Kidney (tissue), 14 donors: ENCODE data around the gene OXGR1. TPM values are rescaled to one million over a fixed set of nuclear protein-coding genes. Genes with fewer than 3 reads are reported as not detected.

Experiments used
- DNase-seq, 5 donors: peaks; one replicate each; pipeline ENCODE4 v3.0.0-alpha.2; 2013 to 2020
- FAIRE-seq: peaks from 2 replicates; lab custom pipeline; 2012; peaks lifted over from hg19 to GRCh38; lab: Jason Lieb, UNC
- H3K27ac ChIP-seq, 2 donors: one replicate each; pipeline ENCODE4 v1.7.0; 2013; ENCODE audit warnings: low read depth in 2 of 2, low read length in 2 of 2, inconsistent platforms in 1 of 2
- H3K27me3 ChIP-seq: one replicate; pipeline ENCODE4 v1.7.1; 2013; ENCODE audit warnings: low read length, inconsistent platforms; ENCODE audit not compliant: control insufficient read depth, insufficient read depth
- H3K36me3 ChIP-seq, 3 donors: one replicate each; pipeline versions ENCODE4 v1.7.0 to v1.7.1; 2013; ENCODE audit warnings: low read length in 3 of 3, control low read depth in 1 of 3, inconsistent platforms in 1 of 3; ENCODE audit not compliant: insufficient read depth in 3 of 3, control insufficient read depth in 2 of 3
- H3K4me1 ChIP-seq, 3 donors: one replicate each; pipeline versions ENCODE4 v1.7.0 to v1.7.1; 2013; ENCODE audit warnings: low read length in 3 of 3, inconsistent platforms in 1 of 3, low read depth in 1 of 3; ENCODE audit not compliant: control insufficient read depth in 2 of 3, insufficient read depth in 2 of 3
- H3K4me3 ChIP-seq, 3 donors: one replicate each; pipeline versions ENCODE4 v1.7.0 to v1.8.1; 2013; ENCODE audit warnings: low read length in 3 of 3, control low read depth in 1 of 3, inconsistent platforms in 1 of 3
- H3K9ac ChIP-seq, 3 donors: one replicate each; pipeline versions ENCODE4 v1.7.0 to v1.7.1; 2013; ENCODE audit warnings: low read length in 3 of 3, control low read depth in 1 of 3, inconsistent platforms in 1 of 3
- H3K9me3 ChIP-seq, 3 donors: one replicate each; pipeline versions ENCODE4 v1.7.0 to v1.7.1; 2013; ENCODE audit warnings: low read length in 3 of 3, control low read depth in 1 of 3, inconsistent platforms in 1 of 3; ENCODE audit not compliant: control insufficient read depth in 2 of 3, insufficient read depth in 1 of 3
- CTCF ChIP-seq: IDR thresholded peaks from 3 replicates; pipeline ENCODE4 v1.5.1; 2012; ENCODE audit warnings: mild to moderate bottlenecking, moderate library complexity, borderline replicate concordance; ENCODE audit not compliant: insufficient read depth; ENCODE audit errors: extremely low read depth
- intact Hi-C: fragments of 100-400 bp; cut with DNase I; formaldehyde crosslinking; loops from one replicate; pipeline ENCODE4 v1.11.1; 2022
- polyA plus RNA-seq: library from polyadenylated mRNA; stranded (reverse); fragments of 350-450 nt; fragmentation: Illumina TruSeq; extraction: RNeasy Lipid Tissue Mini Kit (QIAGEN cat#74804); gene quantifications from one replicate; pipeline ENCODE4 v1.2.3, GENCODE V29; 2014; ENCODE audit warnings: low read depth, low replicate concordance; ENCODE audit not compliant: insufficient read depth
- total RNA-seq: library from RNA; stranded (reverse); fragmentation: NEBNext Ultra II Directional; extraction: Animal tissue kit (Norgen Biotek cat#: 25700); gene quantifications from one replicate; pipeline ENCODE4 v1.2.1, GENCODE V29; 2021
- donor health status: control.
- donor health status: control.
- donor health status: control.
- donor health status: control.
- donor health status: control.
- donor health status: DM: yes; HTN: yes; CAD: no.
- donor health status: Normal renal cell carcinoma (clear cell type).

The OXGR1 gene
- total and polyA plus RNA-seq, 2 donors from 2014 or later = 0.72 to 3.5 TPM

DNA sequence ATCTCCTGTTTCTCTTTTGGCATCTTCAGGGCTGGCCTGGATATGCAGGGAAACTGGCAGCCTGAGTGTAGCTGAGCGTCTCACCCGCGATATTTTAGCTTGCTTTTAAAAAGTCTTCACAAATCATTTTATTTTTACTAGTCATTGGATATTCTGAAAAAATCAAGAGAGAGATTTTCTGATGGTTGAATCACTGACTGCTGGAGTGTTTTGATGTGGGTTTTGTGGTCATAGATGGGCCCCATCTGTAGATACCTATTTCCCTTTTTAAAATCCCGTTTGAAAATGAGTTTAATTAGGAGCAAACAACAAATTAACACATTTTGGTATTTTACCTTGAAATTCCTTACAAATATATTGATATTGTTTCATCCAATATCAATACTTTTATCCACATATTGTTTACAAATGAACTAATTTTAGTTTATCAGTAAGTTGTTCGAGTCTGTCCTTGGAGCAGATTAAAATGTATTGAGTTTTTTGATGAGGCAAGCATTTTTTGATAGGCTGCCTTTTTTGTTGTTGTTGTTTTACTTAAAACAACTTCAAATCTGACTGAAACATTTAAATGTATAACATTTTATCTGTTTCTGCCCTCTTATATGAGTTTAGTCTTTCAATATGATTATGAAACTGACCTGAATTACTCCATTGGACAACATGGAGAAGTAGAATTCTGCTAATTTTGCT lies 21.5 kb upstream of the OXGR1 start:
- DNase-seq = no peak
- no peak overlapping the region for H3K27ac ChIP-seq
- no peaks in the 10 kb centered on the region for H3K27me3 ChIP-seq
- TF ChIP-seq CTCF = no peak
- FAIRE-seq = no peak
- no peak overlapping the region for H3K9ac ChIP-seq
- intact Hi-C loops = no loop called here
- no peak overlapping the region for H3K4me3 ChIP-seq
- H3K4me1 ChIP-seq = no peaks in the 10 kb centered on the region
- H3K36me3 ChIP-seq = no peaks in the 10 kb centered on the region
- no peaks in the 10 kb centered on the region for H3K9me3 ChIP-seq

DNA sequence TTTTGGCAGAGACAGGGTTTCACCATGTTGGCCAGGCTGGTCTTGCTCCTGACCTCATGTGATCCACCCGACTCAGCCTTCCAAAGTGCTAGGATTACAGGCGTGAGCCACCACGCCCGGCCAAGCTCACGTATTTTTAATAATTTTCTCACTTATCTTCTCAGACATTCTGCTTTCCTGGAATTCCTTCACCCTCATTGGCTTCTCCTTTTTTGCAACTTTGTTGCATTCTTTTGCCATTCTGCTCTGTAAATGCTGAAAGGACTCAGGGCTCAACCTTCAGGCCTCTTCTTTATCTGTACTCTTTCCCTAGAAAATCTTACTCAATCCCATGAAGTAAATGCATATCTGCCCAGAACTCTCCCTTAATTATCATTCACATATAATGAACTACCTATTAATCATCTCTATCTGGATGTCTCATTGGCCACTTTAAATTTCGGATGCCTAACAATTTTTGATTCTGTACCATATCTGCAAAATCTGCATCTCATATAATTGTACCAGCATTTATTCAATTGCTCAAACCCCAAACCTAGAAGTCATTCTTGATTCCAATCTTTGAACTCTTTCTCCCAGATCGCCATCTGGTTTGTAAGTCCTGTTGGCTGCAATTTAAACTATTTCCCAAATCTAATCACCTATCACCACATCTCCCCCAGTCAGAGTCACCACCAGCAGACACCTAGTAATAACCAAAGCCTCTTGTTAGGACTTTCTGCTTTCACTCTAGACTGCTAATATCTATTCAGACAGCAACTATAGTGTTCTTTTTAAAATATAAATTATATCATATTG lies 18.2 kb upstream of the OXGR1 start:
- Histone ChIP-seq H3K9me3 (no peaks in the 10 kb centered on the region), H3K9ac (no peak overlapping the region), H3K36me3 (no peaks in the 10 kb centered on the region), H3K4me1 (peaks cover 0 to 2% (median 0%) of the 10 kb centered on the region in 3 donors), H3K27me3 (no peaks in the 10 kb centered on the region), H3K27ac (no peak overlapping the region), H3K4me3 (no peak overlapping the region)
- TF ChIP-seq CTCF = no peak
- intact Hi-C loops = no loop called here
- DNase-seq (no peak), FAIRE-seq (no peak)

- DNase-seq = no peak
- no peaks in the 10 kb centered on the region for H3K9me3 ChIP-seq
- no peaks in the 10 kb centered on the region for H3K27me3 ChIP-seq
- intact Hi-C loops = no loop called here
- no peak for TF ChIP-seq CTCF
- no peak overlapping the region for H3K4me3 ChIP-seq
- H3K27ac ChIP-seq = no peak overlapping the region
- H3K36me3 ChIP-seq = no peaks in the 10 kb centered on the region
- no peak overlapping the region for H3K9ac ChIP-seq
- no peak for FAIRE-seq
- H3K4me1 ChIP-seq = peaks cover 0 to 2% (median 0%) of the 10 kb centered on the region in 3 donors
These were observed 17.3 kb upstream of the OXGR1 start for GRCh38 chr13:97011446-97012131.
